ENCODE results near the gene RASSF1. TPM values are rescaled to one million over a fixed set of nuclear protein-coding genes. Genes with fewer than 3 reads are reported as not detected.

The RASSF1 gene
- total and polyA plus RNA-seq, 2 of the 8 experiments (the other 6 are each of a cell fraction or from before 2014, with no cell fraction given): 10.3 to 15.7 TPM

- ChIA-PET POLR2A (ENCODE audit: partially characterized antibody) (interaction anchor here (0.5 to 5.3 kb wide), 9 partner anchors 10 to 219 kb away, joined by 3 to 22 read pairs (median 4); partner anchors contain the start of genes HEMK1 and RASSF1), CTCF (ENCODE audit: partially characterized antibody) (interaction anchor here (0.7 to 13.4 kb wide), 13 partner anchors 11 to 281 kb away, joined by 3 to 136 read pairs (median 8); partner anchors contain the start of gene TMEM115)
- H3K27ac ChIP-seq (ENCODE audit: low read depth, low read length): no peak within 1 kb of the TSS
- peak within 1 kb of the TSS; percentile 88; the same call in 1 of the 2 replicates for H2AFZ ChIP-seq (ENCODE audit: low read length)
- peak within 1 kb of the TSS; percentile 79 to 87 (median 82) for H3K4me3 ChIP-seq (ENCODE audit: extremely low read depth in 1 of 4, insufficient read depth in 2 of 4, low read depth in 3 of 4, low read length in 4 of 4)
- no peak for FAIRE-seq
- peaks cover 3% of the 10 kb centered on the region in 2 experiments for H4K20me1 ChIP-seq (replicated peaks in 1 of 2; ENCODE audit: control insufficient read depth in 1 of 2, insufficient read depth in 2 of 2, low read length in 2 of 2)
- no peaks in the 10 kb centered on the region for H3K79me2 ChIP-seq (ENCODE audit: control insufficient read depth in 1 of 2, insufficient read depth in 2 of 2, low read length in 2 of 2)
- H3K23me2 ChIP-seq (ENCODE audit: low read depth, low read length): peaks cover 12% of the 10 kb centered on the region
- no peak within 1 kb of the TSS for H3K23ac ChIP-seq (ENCODE audit: insufficient read length)
- DNase-seq (ENCODE audit: low read depth in 1 of 2, low spot score in 2 of 2): peak; percentile 72 to 93
- H3K56ac ChIP-seq (replicated peaks; ENCODE audit: insufficient read length, low read depth, low read length): no peak within 1 kb of the TSS
- H3K27me3 ChIP-seq (replicated peaks in 1 of 4; ENCODE audit: control insufficient read depth in 3 of 4, extremely low read depth in 1 of 4, insufficient read depth in 3 of 4, low read length in 3 of 4): peaks cover 0 to 4% (median 4%) of the 10 kb centered on the region in 4 experiments; a peak in 4 of 7 replicates
- H4K8ac ChIP-seq (ENCODE audit: extremely low read depth, insufficient read depth, low read length): peak within 1 kb of the TSS; percentile 69; the same call in 1 of the 2 replicates
- peak within 1 kb of the TSS; percentile 64 to 90 for H3K4me2 ChIP-seq (ENCODE audit: insufficient read depth in 1 of 2, low read depth in 2 of 2, low read length in 2 of 2)
- peak within 1 kb of the TSS; percentile 93; the same call in 1 of the 2 replicates for H2BK15ac ChIP-seq (ENCODE audit: low read length)
- no peak within 1 kb of the TSS for H2BK20ac ChIP-seq (ENCODE audit: low read length)
- no peaks in the 10 kb centered on the region; the same call in 1 of the 2 replicates for H3K79me1 ChIP-seq (ENCODE audit: low read depth, low read length)
- no peaks in the 10 kb centered on the region for H3K9me3 ChIP-seq (ENCODE audit: insufficient read depth in 2 of 2, low read depth in 1 of 2, low read length in 1 of 2)
- H3K18ac ChIP-seq (ENCODE audit: extremely low read depth, low read length): peak within 1 kb of the TSS; percentile 100
- peak within 1 kb of the TSS; percentile 93 for H4K5ac ChIP-seq (ENCODE audit: insufficient read length, low read depth, low read length)
- H2BK120ac ChIP-seq (replicated peaks; ENCODE audit: low read depth, low read length): no peak within 1 kb of the TSS
- no peak within 1 kb of the TSS for H3K4ac ChIP-seq (replicated peaks; ENCODE audit: insufficient read length, low read depth, low read length)
- H3K4me1 ChIP-seq (replicated peaks in 1 of 4; ENCODE audit: control insufficient read depth in 3 of 4, insufficient read depth in 4 of 4, low read length in 3 of 4): peaks cover 0 to 11% (median 8%) of the 10 kb centered on the region in 4 experiments; a peak in 5 of 7 replicates
- peak within 1 kb of the TSS; percentile 85; the same call in 1 of the 2 replicates for H2BK12ac ChIP-seq (ENCODE audit: low read depth, low read length)
- peak within 1 kb of the TSS in 3 of 4 experiments; percentile 41 to 60 (median 46); a peak in 6 of 7 replicates for H3K9ac ChIP-seq (replicated peaks in 1 of 4; ENCODE audit: extremely low read depth in 1 of 4, low read depth in 3 of 4, low read length in 3 of 4)
- whole genome bisulfite sequencing, 2 experiments (ENCODE audit: extremely low coverage in 1 of 2, insufficient coverage in 1 of 2, insufficient read length in 1 of 2, insufficient replicate concordance in 2 of 2, low coverage in 1 of 2, low lambda C conversion rate in 2 of 2, missing lambda C conversion rate in 1 of 2): 4% methylated on average over 64 of the region's 64 CpGs; no CpG with 5 or more reads in 1 of the 2 experiments
- peak within 1 kb of the TSS; percentile 94; the same call in 1 of the 2 replicates for H2BK5ac ChIP-seq (ENCODE audit: low read depth, low read length)
- H4K91ac ChIP-seq (replicated peaks; ENCODE audit: insufficient read length, low read length): peak within 1 kb of the TSS; percentile 85
- H3K36me3 ChIP-seq (ENCODE audit: control insufficient read depth in 2 of 4, insufficient read depth in 4 of 4, low read length in 3 of 4): peaks cover 4 to 7% (median 6%) of the 10 kb centered on the region in 4 experiments; a peak in 5 of 8 replicates
- no peak within 1 kb of the TSS for H2AK5ac ChIP-seq (ENCODE audit: low read depth, low read length)
- H3K14ac ChIP-seq (ENCODE audit: insufficient read length): no peak within 1 kb of the TSS
- TF ChIP-seq ZNF274 (IDR thresholded peaks at IDR 0.05; ENCODE audit: borderline replicate concordance, extremely low read depth, low read length): no peak
- TF ChIP-seq TEAD4 (IDR thresholded peaks at IDR 0.05; ENCODE audit: low read depth, low read length): no peak
- no peak for TF ChIP-seq RBBP5 (IDR thresholded peaks at IDR 0.05; ENCODE audit: borderline replicate concordance, low read depth, low read length)
- TF ChIP-seq NANOG (IDR thresholded peaks at IDR 0.05; ENCODE audit: insufficient read depth, low read depth, low read length, poor library complexity, severe bottlenecking): no peak
- TF ChIP-seq KDM4A (IDR thresholded peaks at IDR 0.05; ENCODE audit: low read depth, low read length, severe bottlenecking): peak; percentile 99
- TF ChIP-seq SIX5 (IDR thresholded peaks at IDR 0.05; ENCODE audit: low read depth, low read length): peak; percentile 98
- no peak for TF ChIP-seq SP2 (IDR thresholded peaks at IDR 0.05; ENCODE audit: low read length)
- peak; percentile 88 for TF ChIP-seq ASH2L (IDR thresholded peaks at IDR 0.05; ENCODE audit: low read length)
- no peak for TF ChIP-seq CEBPB (IDR thresholded peaks at IDR 0.05; ENCODE audit: low read depth, low read length)
- TF ChIP-seq SIRT6 (IDR thresholded peaks at IDR 0.05; ENCODE audit: low read length): no peak
- TF ChIP-seq GABPA (IDR thresholded peaks at IDR 0.05; ENCODE audit: borderline replicate concordance, insufficient read depth, low read length): peak; percentile 47; the same call in 1 of the 2 replicates
- TF ChIP-seq CREB1 (IDR thresholded peaks at IDR 0.05): peak; percentile 88
Measured at GRCh38 chr3:50350527-50351322, 10.1 kb upstream of the RASSF1 start, which contains the start of the genes CYB561D2 and NPRL2. CYB561D2 (plus strand) TSS chr3:50350862; CDS start chr3:50351434, 572 bp downstream. NPRL2 (minus strand) TSS chr3:50350775; CDS start chr3:50350652, 123 bp downstream.

Measured in H1 (cell line).